ENCODE data around the gene ARMC3. TPM values are rescaled to one million over a fixed set of nuclear protein-coding genes. Genes with fewer than 3 reads are reported as not detected.

The ARMC3 gene
- polyA plus RNA-seq, 3 donors, result 10.5 to 14.1 (median 14.0) TPM

DNA sequence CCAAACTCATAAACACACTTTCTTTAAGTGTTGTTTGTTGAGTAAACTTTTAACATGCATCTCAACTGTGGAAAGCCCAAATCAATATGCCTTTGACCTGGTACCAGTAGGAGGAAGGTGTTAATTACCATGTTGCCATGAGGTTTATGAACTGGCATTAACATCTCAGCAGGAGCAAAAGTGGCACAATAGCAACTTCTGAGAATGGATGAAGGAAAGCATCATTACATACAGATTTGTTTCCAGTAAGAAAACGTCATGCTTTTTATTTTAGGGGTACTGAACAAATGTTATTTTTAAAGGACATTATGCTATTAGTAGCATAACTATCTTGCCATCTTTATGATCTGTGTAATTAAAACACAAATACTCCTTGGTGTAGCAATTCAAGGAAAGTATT is 51.1 kb downstream of the ARMC3 start:
- no peak for DNase-seq (ENCODE audit: extremely low read depth in 1 of 11, low read depth in 9 of 11, low spot score in 4 of 11)

DNA sequence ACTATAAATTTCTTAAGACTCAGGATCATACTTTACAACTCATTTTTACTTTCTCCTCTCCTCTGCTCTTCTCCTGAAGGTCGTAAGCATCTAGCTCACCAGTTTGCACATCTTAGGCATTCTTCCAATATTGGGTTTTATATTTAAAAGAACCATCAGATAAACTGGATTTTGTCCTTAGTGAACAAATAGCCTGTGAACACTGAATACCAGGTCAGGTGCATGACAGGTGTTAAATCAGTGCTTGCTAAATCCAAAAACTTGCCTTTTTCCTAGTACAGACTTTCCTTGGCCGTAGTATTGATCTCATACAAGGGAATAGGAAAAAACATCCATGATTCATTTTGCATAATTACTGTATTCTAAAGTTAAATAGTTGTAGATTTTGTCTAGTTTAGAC is 53.0 kb downstream of the ARMC3 start:
- no peak for DNase-seq (ENCODE audit: extremely low read depth in 1 of 11, low read depth in 9 of 11, low spot score in 4 of 11)

DNA sequence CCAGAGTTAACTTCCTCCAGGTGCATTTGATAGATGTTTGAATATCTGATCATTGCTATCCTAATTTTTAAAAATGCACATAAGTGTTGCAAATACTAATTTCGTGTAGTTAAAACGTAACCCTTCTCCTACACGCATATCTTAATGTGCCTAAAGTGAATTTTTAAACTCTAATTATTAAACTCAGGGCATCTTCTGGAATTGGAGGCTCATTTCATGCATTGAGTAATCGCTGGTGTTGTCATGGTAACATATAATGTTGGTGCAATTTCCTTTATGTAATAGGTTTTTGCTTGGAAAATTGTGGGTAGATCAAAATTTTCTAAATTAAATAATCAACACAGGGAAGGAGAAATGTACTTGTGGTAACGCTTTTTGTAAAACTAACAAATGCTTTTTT is 56.2 kb downstream of the ARMC3 start:
- DNase-seq (ENCODE audit: extremely low read depth in 1 of 11, low read depth in 9 of 11, low spot score in 4 of 11), result no peak

DNA sequence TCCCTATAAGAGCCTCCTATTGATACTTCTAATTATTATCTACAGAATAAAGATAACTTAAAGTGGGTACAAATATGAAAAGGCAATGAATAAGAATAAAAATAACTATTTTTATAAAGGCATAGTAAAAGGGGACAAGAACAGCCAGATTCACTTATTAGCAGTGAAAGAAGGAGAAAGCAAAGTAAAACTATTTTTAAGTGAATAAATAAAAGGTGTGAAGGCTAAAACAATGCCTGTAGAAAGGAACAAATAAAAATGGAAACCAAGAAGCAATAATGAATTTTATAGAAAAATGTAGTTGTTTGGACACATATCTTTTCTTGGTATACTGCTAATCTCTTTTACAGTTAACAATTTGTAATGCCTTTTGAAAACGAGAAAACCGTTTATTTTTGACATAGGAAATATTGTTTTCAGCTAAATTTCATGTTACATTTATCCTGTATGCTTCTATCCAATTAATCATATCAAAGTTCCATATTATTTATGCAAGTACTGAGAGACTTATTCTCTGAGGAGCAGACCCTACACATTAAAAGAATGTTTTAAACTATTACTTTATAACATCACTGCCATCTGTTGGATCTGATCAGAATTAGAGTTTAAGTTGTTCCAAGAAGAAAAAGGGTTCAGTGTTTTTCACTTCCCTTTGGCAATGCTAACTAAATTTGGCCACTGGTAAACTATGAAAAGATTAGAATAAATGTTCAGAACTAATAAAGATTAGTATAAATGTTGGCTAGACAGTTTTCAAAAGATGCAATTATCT is 59.1 kb downstream of the ARMC3 start:
- peak in 4 of 11 donors; percentile 30 to 48 (median 36) for DNase-seq (ENCODE audit: extremely low read depth in 1 of 11, low read depth in 9 of 11, low spot score in 4 of 11)

- DNase-seq (ENCODE audit: extremely low read depth in 1 of 11, low read depth in 9 of 11, low spot score in 4 of 11), result peak; percentile 44 to 82 (median 62)
Observed at GRCh38 chr10:22988581-22989360, 60.9 kb downstream of the ARMC3 start.

DNA sequence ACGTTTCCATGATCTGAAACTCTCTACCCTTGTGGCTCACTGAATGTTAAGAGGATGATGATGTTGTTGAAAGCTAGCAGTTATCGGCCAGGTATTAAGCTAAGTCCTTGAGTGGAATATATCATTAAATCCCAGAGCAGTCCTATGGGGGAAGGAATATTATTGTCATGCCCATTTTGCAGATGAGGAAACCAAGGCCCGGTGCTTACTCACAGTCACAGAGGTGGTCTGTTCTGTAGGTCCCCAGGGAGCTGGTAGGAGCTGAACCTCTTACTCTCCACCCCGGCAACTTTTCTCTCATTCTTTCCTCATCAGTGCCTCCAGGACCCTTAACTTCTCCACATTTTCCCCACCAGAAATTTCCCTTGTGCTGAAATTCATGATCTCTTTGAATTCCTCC is 62.6 kb downstream of the ARMC3 start:
- no peak for DNase-seq (ENCODE audit: extremely low read depth in 1 of 11, low read depth in 9 of 11, low spot score in 4 of 11)

DNA sequence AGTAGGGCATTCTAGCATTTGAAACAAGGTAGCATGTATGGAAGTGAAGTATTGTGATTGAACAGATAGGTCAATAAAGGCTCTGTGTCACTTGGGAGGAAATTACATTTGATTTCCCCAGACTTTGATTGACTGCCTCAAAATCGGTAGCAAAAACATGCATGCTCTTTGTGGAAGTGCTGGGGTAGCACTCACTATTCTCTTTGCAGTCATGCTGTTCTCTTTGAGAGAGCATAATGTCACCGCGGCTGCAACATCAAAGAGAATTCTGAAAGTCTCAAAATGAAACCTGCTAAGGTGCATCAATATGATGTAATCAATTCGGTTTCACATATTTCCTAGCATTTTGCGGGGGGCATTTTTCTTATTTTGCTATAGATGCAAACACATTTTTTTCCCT is 64.2 kb downstream of the ARMC3 start:
- no peak for DNase-seq (ENCODE audit: extremely low read depth in 1 of 11, low read depth in 9 of 11, low spot score in 4 of 11)

GRCh38 chr10:22992621-22993020 is 64.8 kb downstream of the ARMC3 start:
- DNase-seq (ENCODE audit: extremely low read depth in 1 of 11, low read depth in 9 of 11, low spot score in 4 of 11), result no peak

GRCh38 chr10:22993314-22993713 is 65.5 kb downstream of the ARMC3 start:
- DNase-seq (ENCODE audit: extremely low read depth in 1 of 11, low read depth in 9 of 11, low spot score in 4 of 11), result no peak

GRCh38 chr10:22997096-22997495 is 69.2 kb downstream of the ARMC3 start:
- no peak for DNase-seq (ENCODE audit: extremely low read depth in 1 of 11, low read depth in 9 of 11, low spot score in 4 of 11)

DNA sequence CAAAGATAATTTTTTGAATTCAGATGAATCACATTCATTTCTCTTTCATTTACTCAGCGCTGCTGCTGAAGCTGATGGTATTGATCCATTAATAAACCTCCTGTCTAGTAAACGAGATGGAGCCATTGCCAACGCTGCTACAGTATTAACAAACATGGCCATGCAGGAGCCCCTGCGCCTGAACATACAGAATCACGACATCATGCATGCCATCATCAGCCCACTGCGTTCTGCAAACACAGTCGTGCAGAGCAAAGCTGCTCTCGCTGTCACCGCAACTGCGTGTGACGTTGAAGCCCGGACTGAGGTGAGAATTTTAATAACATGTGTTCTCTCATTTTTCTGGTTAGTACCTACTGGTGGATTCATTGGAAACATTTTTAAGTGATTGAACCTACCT is 70.2 kb downstream of the ARMC3 start:
- no peak for DNase-seq (ENCODE audit: extremely low read depth in 1 of 11, low read depth in 9 of 11, low spot score in 4 of 11)

- no peak for DNase-seq (ENCODE audit: extremely low read depth in 1 of 11, low read depth in 9 of 11, low spot score in 4 of 11)
Observed at GRCh38 chr10:22999942-23000341, 72.1 kb downstream of the ARMC3 start.

DNA sequence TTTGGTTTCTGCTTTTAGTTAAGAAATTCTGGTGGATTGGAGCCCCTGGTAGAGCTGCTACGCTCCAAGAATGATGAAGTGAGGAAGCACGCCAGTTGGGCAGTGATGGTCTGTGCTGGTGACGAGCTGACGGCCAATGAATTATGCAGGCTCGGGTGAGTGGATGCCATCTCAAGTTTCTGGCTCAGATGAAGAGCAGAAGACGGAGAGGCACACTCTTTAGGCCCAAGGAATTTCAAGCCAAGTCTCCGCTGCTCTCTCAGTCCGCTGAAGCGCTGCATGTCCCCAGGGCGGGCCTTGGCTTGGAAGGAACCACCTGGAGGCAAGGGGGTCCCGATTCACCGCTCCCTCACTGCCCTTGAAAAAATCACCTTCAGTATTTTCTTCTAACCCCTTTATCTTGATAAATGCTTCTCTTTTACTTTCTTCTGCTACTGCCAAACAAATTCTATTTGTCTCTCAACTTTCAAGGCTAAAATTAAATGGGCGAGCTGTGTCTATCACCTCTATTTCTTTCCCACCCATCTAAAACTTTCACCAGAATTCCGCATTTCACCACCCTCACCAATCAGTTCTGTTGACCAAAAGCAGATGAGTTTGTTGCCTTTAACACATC is 74.2 kb downstream of the ARMC3 start:
- peak in 9 of 11 donors; percentile 40 to 84 (median 70) for DNase-seq (ENCODE audit: extremely low read depth in 1 of 11, low read depth in 9 of 11, low spot score in 4 of 11)

GRCh38 chr10:23005150-23005549 is 77.3 kb downstream of the ARMC3 start:
- no peak for DNase-seq (ENCODE audit: extremely low read depth in 1 of 11, low read depth in 9 of 11, low spot score in 4 of 11)

- no peak for DNase-seq (ENCODE audit: extremely low read depth in 1 of 11, low read depth in 9 of 11, low spot score in 4 of 11)
Observed at GRCh38 chr10:23013581-23014335, 85.9 kb downstream of the ARMC3 start.

DNA sequence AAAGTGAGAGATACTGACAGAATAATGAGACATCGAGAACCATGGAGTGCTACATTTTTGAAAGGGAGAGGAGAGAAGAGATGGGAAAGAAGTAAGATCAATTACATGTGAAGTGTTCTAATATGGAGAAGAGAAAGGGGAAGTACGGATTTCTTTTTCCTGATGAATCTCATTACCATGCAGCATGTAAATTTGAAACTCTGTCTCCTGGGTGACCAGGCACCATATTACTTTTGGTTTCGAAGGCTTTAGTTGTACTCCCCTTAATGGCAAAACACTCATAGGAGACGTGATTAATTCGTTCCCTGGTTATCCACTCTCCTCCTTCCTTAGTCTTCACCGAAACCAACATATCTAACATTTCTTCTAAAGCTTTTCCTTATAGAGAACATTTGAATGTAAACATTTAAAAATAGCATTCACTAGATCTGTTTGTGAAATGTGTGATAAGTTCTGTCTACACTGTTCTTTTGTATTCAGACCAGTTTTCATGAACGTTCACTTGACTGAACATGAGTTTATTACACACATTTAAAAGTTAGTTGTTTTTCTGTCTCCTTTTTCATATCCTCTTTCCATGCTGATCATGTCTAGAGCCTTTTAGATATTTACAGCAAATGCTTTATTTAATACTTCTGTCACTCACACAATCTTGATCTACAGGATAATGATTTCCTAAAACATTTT is 87.3 kb downstream of the ARMC3 start:
- no peak for DNase-seq (ENCODE audit: extremely low read depth in 1 of 11, low read depth in 9 of 11, low spot score in 4 of 11)

DNA sequence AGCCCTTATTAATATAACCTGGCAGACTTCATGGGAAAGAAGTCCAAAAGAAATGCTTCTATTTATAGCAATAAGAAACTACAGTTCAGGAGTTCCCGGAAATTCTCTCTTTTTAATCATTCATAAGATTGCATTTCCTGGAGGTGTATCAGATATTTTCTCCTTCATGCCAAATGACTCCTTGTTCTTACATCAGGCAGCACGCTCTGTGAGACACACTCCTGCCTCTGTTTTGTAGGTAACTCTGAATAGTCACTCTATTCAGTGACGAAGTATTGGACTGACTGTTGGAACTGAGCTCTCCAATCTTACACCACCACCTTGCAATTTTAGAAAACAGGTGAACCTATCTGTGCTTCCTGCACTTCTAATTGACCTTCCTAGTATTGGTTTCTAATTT is 88.8 kb downstream of the ARMC3 start:
- no peak for DNase-seq (ENCODE audit: extremely low read depth in 1 of 11, low read depth in 9 of 11, low spot score in 4 of 11)

- no peak for DNase-seq (ENCODE audit: extremely low read depth in 1 of 11, low read depth in 9 of 11, low spot score in 4 of 11)
Observed at GRCh38 chr10:23019633-23020032, 91.8 kb downstream of the ARMC3 start.

DNA sequence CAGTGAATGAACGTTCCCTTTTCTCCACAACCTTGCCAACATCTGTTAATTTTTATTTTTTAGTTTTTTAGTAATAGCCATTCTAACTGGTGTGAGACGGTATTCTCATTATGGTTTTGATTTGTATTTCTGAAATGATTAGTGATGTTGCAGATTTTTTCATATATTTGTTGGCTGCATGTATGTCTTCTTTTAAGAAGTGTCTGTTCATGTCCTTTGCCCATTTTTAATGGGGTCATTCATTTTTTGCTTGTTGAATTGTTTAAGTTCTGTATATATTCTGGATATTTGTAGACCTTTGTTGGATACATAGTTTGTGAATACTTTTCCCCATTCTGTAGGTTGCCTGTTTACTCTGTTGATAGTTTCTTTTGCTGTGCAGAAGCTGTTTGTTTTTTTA is 93.6 kb downstream of the ARMC3 start:
- DNase-seq (ENCODE audit: extremely low read depth in 1 of 11, low read depth in 9 of 11, low spot score in 4 of 11), result no peak

Data from renal cortex interstitium (tissue), 11 donors.